HEK293 (cell line): ENCODE data around the gene CUL9.

Source experiments
- CTCF ChIA-PET: fragments of 350-600 bp; formaldehyde crosslinking; extraction: SDS; loops from one replicate; lab custom pipeline; 2021; ENCODE audit warnings: antibody characterized with exemption; lab: Yijun Ruan, JAX
- POLR2A ChIA-PET: fragments of 300-600 bp; formaldehyde crosslinking; extraction: SDS; loops from one replicate; lab custom pipeline; 2020; ENCODE audit warnings: antibody characterized with exemption, inconsistent platforms; lab: Yijun Ruan, JAX
- H3K27ac ChIP-seq: fragments of 200-500 bp; sonication (Bioruptor generic); 2 replicates; pipeline ENCODE4 v1.5.1; 2014; ENCODE audit warnings: low read depth, low read length, control low read depth, inconsistent platforms; ENCODE audit errors: extremely low read depth
- H3K36me3 ChIP-seq, 2 experiments: fragments of 200-500 bp in 1 of 2; sonication (Bioruptor generic) in 1 of 2; 1 replicate in 1 of 2; 2 replicates in 1 of 2; pipeline ENCODE4 v1.5.1; 2014 to 2017; ENCODE audit warnings: inconsistent platforms in 2 of 2, low read length in 2 of 2; ENCODE audit not compliant: control insufficient read depth in 2 of 2, insufficient read depth in 1 of 2
- H3K4me1 ChIP-seq: fragments of 200-500 bp; sonication (Bioruptor generic); 2 replicates; pipeline ENCODE4 v1.5.1; 2014; ENCODE audit warnings: mild to moderate bottlenecking, low read length, inconsistent platforms; ENCODE audit not compliant: control insufficient read depth, insufficient read depth
- H3K4me3 ChIP-seq: 2 replicates; pipeline ENCODE4 v1.5.1; 2011; ENCODE audit warnings: low read depth, mild to moderate bottlenecking, control low read depth, low read length, moderate library complexity
- H3K9me3 ChIP-seq: fragments of 200-500 bp; sonication (Bioruptor generic); 2 replicates; pipeline ENCODE4 v1.5.1; 2014; ENCODE audit warnings: low read depth, low read length, inconsistent platforms; ENCODE audit not compliant: control insufficient read depth, insufficient read depth
- HOXA7 ChIP-seq: sonication (generic); formaldehyde crosslinking; IDR thresholded peaks from 2 replicates; pipeline ENCODE4 v1.8.1; 2022; ENCODE audit warnings: missing genetic modification reagents, borderline replicate concordance
- SCRT1 ChIP-seq: fragments of 450-650 bp; formaldehyde crosslinking; IDR thresholded peaks from 2 replicates; pipeline ENCODE4 v1.5.1; 2016; ENCODE audit warnings: missing biosample characterization, missing genetic modification characterization, borderline replicate concordance
- ZIC2 ChIP-seq: fragments of 450-650 bp; formaldehyde crosslinking; IDR thresholded peaks from 2 replicates; pipeline ENCODE4 v1.5.1; 2016; ENCODE audit warnings: missing biosample characterization, missing genetic modification characterization
- ZNF133 ChIP-seq: fragments of 450-650 bp; formaldehyde crosslinking; IDR thresholded peaks from 2 replicates; pipeline ENCODE4 v1.5.1; 2016; ENCODE audit warnings: missing biosample characterization, missing genetic modification characterization
- ZNF155 ChIP-seq: fragments of 450-650 bp; formaldehyde crosslinking; IDR thresholded peaks from 2 replicates; pipeline ENCODE4 v1.5.1; 2016; ENCODE audit warnings: missing biosample characterization, missing genetic modification characterization
- ZNF24 ChIP-seq: fragments of 450-650 bp; formaldehyde crosslinking; IDR thresholded peaks from 2 replicates; pipeline ENCODE4 v1.5.1; 2016; ENCODE audit warnings: missing biosample characterization, missing genetic modification characterization
- ZNF416 ChIP-seq: fragments of 450-650 bp; formaldehyde crosslinking; IDR thresholded peaks from 2 replicates; pipeline ENCODE4 v1.5.1; 2016; ENCODE audit warnings: missing biosample characterization, missing genetic modification characterization
- ZNF473 ChIP-seq: fragments of 450-650 bp; formaldehyde crosslinking; IDR thresholded peaks from 2 replicates; pipeline ENCODE4 v1.5.1; 2017; ENCODE audit warnings: missing biosample characterization, missing genetic modification characterization
- ZNF518A ChIP-seq: fragments of 450-650 bp; formaldehyde crosslinking; conservative IDR thresholded peaks from 2 replicates; pipeline ENCODE4 v1.5.1; 2016; ENCODE audit warnings: low read depth, missing biosample characterization, missing genetic modification characterization
- ZNF560 ChIP-seq: fragments of 450-650 bp; formaldehyde crosslinking; IDR thresholded peaks from 2 replicates; pipeline ENCODE4 v1.5.1; 2017; ENCODE audit warnings: missing biosample characterization, missing genetic modification characterization, borderline replicate concordance
- ZNF645 ChIP-seq: fragments of 450-650 bp; formaldehyde crosslinking; IDR thresholded peaks from 2 replicates; pipeline ENCODE4; 2016; ENCODE audit warnings: missing biosample characterization, missing genetic modification characterization
- ZNF701 ChIP-seq: fragments of 450-650 bp; formaldehyde crosslinking; IDR thresholded peaks from 2 replicates; pipeline ENCODE4 v1.5.1; 2016; ENCODE audit warnings: missing biosample characterization, missing genetic modification characterization
- ZNF785 ChIP-seq: fragments of 450-650 bp; formaldehyde crosslinking; IDR thresholded peaks from 2 replicates; pipeline ENCODE4 v1.5.1; 2016; ENCODE audit warnings: missing biosample characterization, missing genetic modification characterization
- TF ChIP-seq, protein P1 (sequence below): sonication (generic); formaldehyde crosslinking; IDR thresholded peaks from 2 replicates; pipeline ENCODE4 v1.8.1; 2022; ENCODE audit warnings: mild to moderate bottlenecking, moderate library complexity, missing genetic modification reagents
- TF ChIP-seq, protein P2 (sequence below): fragments of 450-650 bp; formaldehyde crosslinking; IDR thresholded peaks from 2 replicates; pipeline ENCODE4 v1.5.1; 2017; ENCODE audit warnings: missing biosample characterization, missing genetic modification characterization

The CUL9 gene

DNA sequence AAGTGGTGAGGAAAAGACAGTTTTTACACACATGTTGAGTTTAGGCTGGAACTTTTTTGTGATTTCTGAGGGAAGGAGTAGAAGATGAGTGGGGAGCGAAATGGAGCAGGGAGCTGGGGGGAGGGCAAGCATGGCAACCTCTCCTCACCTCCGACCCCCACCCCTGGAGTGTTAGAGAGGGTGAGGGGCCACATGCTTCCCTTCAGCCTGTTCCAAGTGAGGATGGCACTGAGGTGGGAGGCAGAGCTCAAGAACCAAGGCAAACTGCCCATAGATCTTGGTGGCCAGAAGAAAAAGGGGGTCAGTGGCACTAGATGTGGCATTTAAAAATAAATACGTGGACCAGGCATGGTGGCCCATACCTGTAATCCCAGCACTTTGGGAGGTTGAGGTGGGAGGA is 66.1 kb downstream of the CUL9 start (continued):
- TF ChIP-seq ZNF518A (tag by site-specific recombination) (no peak), HOXA7 (no peak), ZNF701 (tag by site-specific recombination) (no peak), ZNF416 (tag by site-specific recombination) (no peak), ZNF24 (tag by site-specific recombination) (no peak), ZNF785 (tag by site-specific recombination) (no peak), ZNF155 (tag by site-specific recombination) (no peak), ZNF473 (tag by site-specific recombination) (no peak), ZNF645 (no peak), SCRT1 (tag by site-specific recombination) (no peak), ZNF133 (no peak), ZIC2 (tag by site-specific recombination) (no peak)
- TF ChIP-seq, protein P1, sequence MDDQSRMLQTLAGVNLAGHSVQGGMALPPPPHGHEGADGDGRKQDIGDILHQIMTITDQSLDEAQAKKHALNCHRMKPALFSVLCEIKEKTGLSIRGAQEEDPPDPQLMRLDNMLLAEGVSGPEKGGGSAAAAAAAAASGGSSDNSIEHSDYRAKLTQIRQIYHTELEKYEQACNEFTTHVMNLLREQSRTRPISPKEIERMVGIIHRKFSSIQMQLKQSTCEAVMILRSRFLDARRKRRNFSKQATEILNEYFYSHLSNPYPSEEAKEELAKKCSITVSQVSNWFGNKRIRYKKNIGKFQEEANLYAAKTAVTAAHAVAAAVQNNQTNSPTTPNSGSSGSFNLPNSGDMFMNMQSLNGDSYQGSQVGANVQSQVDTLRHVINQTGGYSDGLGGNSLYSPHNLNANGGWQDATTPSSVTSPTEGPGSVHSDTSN (CRISPR knock-in tag) = no peak
- TF ChIP-seq, protein P2, sequence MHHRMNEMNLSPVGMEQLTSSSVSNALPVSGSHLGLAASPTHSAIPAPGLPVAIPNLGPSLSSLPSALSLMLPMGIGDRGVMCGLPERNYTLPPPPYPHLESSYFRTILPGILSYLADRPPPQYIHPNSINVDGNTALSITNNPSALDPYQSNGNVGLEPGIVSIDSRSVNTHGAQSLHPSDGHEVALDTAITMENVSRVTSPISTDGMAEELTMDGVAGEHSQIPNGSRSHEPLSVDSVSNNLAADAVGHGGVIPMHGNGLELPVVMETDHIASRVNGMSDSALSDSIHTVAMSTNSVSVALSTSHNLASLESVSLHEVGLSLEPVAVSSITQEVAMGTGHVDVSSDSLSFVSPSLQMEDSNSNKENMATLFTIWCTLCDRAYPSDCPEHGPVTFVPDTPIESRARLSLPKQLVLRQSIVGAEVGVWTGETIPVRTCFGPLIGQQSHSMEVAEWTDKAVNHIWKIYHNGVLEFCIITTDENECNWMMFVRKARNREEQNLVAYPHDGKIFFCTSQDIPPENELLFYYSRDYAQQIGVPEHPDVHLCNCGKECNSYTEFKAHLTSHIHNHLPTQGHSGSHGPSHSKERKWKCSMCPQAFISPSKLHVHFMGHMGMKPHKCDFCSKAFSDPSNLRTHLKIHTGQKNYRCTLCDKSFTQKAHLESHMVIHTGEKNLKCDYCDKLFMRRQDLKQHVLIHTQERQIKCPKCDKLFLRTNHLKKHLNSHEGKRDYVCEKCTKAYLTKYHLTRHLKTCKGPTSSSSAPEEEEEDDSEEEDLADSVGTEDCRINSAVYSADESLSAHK (tag by site-specific recombination) = no peak

- no peak overlapping the region for H3K27ac ChIP-seq
- CTCF ChIA-PET = interaction anchor here (1.4 to 1.9 kb wide), 2 partner anchors 19 to 20 kb away, joined by 3 to 8 read pairs; partner anchors contain the start of gene DNPH1
- no peak overlapping the region for H3K4me3 ChIP-seq
- peaks cover 15% of the 10 kb centered on the region for H3K4me1 ChIP-seq
- H3K36me3 ChIP-seq = no peaks in the 10 kb centered on the region
- POLR2A ChIA-PET = no interaction called here
- TF ChIP-seq ZNF560 (tag by site-specific recombination) = no peak
- TF ChIP-seq, all 188 proteins: peak for 0
- H3K9me3 ChIP-seq = no peaks in the 10 kb centered on the region
Measured at GRCh38 chr6:43248791-43249190, 66.8 kb downstream of the CUL9 start.
